ENCODE results near the gene CORO2A. TPM values are rescaled to one million over a fixed set of nuclear protein-coding genes. Genes with fewer than 3 reads are reported as not detected.
A peak's percentile ranks its signal among the peaks of the same experiment; 100 is the strongest.

The CORO2A gene
- total RNA-seq, 1 experiment from 2014 or later: 32.5 TPM

- DNase-seq (ENCODE audit: low spot score) (no peak), ATAC-seq (no peak)
- ChIA-PET CTCF (interaction anchor here (0.6 kb wide), 1 partner anchor 59 kb away, joined by 3 read pairs; no protein-coding TSS in a partner anchor), POLR2A (no interaction called here)
- Mint-ChIP-seq H3K27ac (peak overlapping the region; percentile 6; the same call in 1 of the 2 replicates), H3K4me3 (no peak overlapping the region), H3K4me1 (peaks cover 45% of the 10 kb centered on the region), H3K27me3 (ENCODE audit: low read depth) (no peaks in the 10 kb centered on the region), H3K9me3 (no peaks in the 10 kb centered on the region), H3K36me3 (no peaks in the 10 kb centered on the region)
- TF ChIP-seq MXD4 (CRISPR knock-in tag; IDR thresholded peaks at IDR 0.05; ENCODE audit: borderline replicate concordance) (no peak), IRF1 (CRISPR knock-in tag; IDR thresholded peaks at IDR 0.05) (no peak), E2F5 (CRISPR knock-in tag; IDR thresholded peaks at IDR 0.05) (no peak), SMAD4 (CRISPR knock-in tag; IDR thresholded peaks at IDR 0.05) (no peak), CDX4 (CRISPR knock-in tag; IDR thresholded peaks at IDR 0.05; ENCODE audit: borderline replicate concordance) (no peak), ZNF423 (CRISPR knock-in tag; IDR thresholded peaks at IDR 0.05) (no peak), ZNF317 (CRISPR knock-in tag; IDR thresholded peaks at IDR 0.05; ENCODE audit: borderline replicate concordance, low read depth) (no peak), HMGA2 (CRISPR knock-in tag; IDR thresholded peaks at IDR 0.05) (no peak), HMGXB4 (CRISPR knock-in tag; IDR thresholded peaks at IDR 0.05) (no peak), FOXJ3 (CRISPR knock-in tag; IDR thresholded peaks at IDR 0.05; ENCODE audit: borderline replicate concordance) (no peak)
Observed at GRCh38 chr9:98187926-98188325, 4.5 kb downstream of the CORO2A start.

- H3K9me3 Mint-ChIP-seq: no peaks in the 10 kb centered on the region
- ATAC-seq: no peak
- no peaks in the 10 kb centered on the region for H3K36me3 Mint-ChIP-seq
- peaks cover 58% of the 10 kb centered on the region for H3K4me1 Mint-ChIP-seq
- no peak for DNase-seq (ENCODE audit: low spot score)
- ChIA-PET CTCF (no interaction called here), POLR2A (no interaction called here)
- H3K27ac Mint-ChIP-seq: no peak overlapping the region
- no peak overlapping the region for H3K4me3 Mint-ChIP-seq
- no peaks in the 10 kb centered on the region for H3K27me3 Mint-ChIP-seq (ENCODE audit: low read depth)
- TF ChIP-seq NR1H2 (CRISPR knock-in tag; IDR thresholded peaks at IDR 0.05): no peak
- TF ChIP-seq ZNF396 (CRISPR knock-in tag; IDR thresholded peaks at IDR 0.05; ENCODE audit: borderline replicate concordance): no peak
- no peak for TF ChIP-seq AFF4 (CRISPR knock-in tag; IDR thresholded peaks at IDR 0.05; ENCODE audit: borderline replicate concordance)
- no peak for TF ChIP-seq ERG (CRISPR knock-in tag; IDR thresholded peaks at IDR 0.05)
- TF ChIP-seq HMGXB4 (CRISPR knock-in tag; IDR thresholded peaks at IDR 0.05): no peak
- TF ChIP-seq CDX4 (CRISPR knock-in tag; IDR thresholded peaks at IDR 0.05; ENCODE audit: borderline replicate concordance): no peak
- no peak for TF ChIP-seq ZNF423 (CRISPR knock-in tag; IDR thresholded peaks at IDR 0.05)
- no peak for TF ChIP-seq MLX (CRISPR knock-in tag; IDR thresholded peaks at IDR 0.05)
- TF ChIP-seq ZNF425 (CRISPR knock-in tag; conservative IDR thresholded peaks at IDR 0.05): no peak
- no peak for TF ChIP-seq FOXP1 (CRISPR knock-in tag; IDR thresholded peaks at IDR 0.05; ENCODE audit: borderline replicate concordance)
- no peak for TF ChIP-seq HMGA2 (CRISPR knock-in tag; IDR thresholded peaks at IDR 0.05)
- no peak for TF ChIP-seq ELF4 (CRISPR knock-in tag; IDR thresholded peaks at IDR 0.05; ENCODE audit: low read depth)
Observed at GRCh38 chr9:98186236-98186635, 6.2 kb downstream of the CORO2A start.
